ENCODE measurements around the gene ATG4C. TPM values are rescaled to one million over a fixed set of nuclear protein-coding genes. Genes with fewer than 3 reads are reported as not detected.

ATG4C gene
- total RNA-seq, 1 experiment from 2014 or later: 13.1 TPM

DNA sequence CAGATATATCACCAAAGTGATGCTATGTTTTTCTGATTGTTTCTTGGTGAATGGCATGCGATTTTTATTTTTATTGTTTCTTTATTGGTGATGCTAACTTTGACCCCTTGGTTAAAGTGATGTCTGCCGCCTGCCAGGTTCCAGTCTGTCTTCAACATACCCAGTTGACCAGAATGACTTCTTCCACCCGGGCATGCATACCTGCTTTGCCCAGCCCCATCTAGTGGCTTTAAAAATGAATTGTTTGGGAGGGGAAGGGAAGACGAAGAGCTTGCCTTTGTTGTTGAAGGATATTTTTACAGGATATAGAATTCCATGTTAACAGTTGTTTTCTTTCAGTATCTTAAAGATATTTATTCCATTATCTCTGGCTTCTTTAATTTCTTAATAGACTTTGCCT, 65.1 kb downstream of the ATG4C start:
- Histone ChIP-seq H3K9ac (ENCODE audit: extremely low read depth, insufficient read length, low read length) (no peak overlapping the region), H3K23me2 (ENCODE audit: insufficient read length, low read depth, low read length, poor library complexity, severe bottlenecking) (no peaks in the 10 kb centered on the region), H4K20me1 (ENCODE audit: control insufficient read depth, insufficient read depth, insufficient read length) (no peaks in the 10 kb centered on the region), H3K9me3 (ENCODE audit: control insufficient read depth, low read depth, low read length) (no peaks in the 10 kb centered on the region), H3K23ac (ENCODE audit: insufficient read length, low read depth, low read length) (no peak overlapping the region), H3T11ph (ENCODE audit: low read length) (no peak overlapping the region), H2AK5ac (ENCODE audit: insufficient read length, low read length) (no peak overlapping the region), H4K8ac (replicated peaks; ENCODE audit: insufficient read length, low read depth, low read length) (no peak overlapping the region), H3K4ac (ENCODE audit: low read depth, low read length) (no peak overlapping the region), H4K5ac (ENCODE audit: insufficient read length, low read depth, low read length) (no peak overlapping the region), H2BK20ac (ENCODE audit: low read depth, low read length, poor library complexity, severe bottlenecking) (no peak overlapping the region), H3K79me1 (ENCODE audit: insufficient read depth, low read depth, low read length, poor library complexity, severe bottlenecking) (no peaks in the 10 kb centered on the region), H3K4me2 (ENCODE audit: insufficient read depth, insufficient read length, low read length) (no peak overlapping the region), H2BK12ac (ENCODE audit: insufficient read length, low read depth, low read length) (no peak overlapping the region), H2BK15ac (ENCODE audit: low read depth, low read length) (no peak overlapping the region), H3K27me3 (ENCODE audit: insufficient read depth, low read length) (no peaks in the 10 kb centered on the region), H2BK120ac (ENCODE audit: low read depth, low read length, poor library complexity, severe bottlenecking) (no peak overlapping the region), H3K56ac (ENCODE audit: insufficient read length, low read depth, low read length) (no peak overlapping the region), H2AFZ (ENCODE audit: low read length) (no peak overlapping the region), H3K79me2 (ENCODE audit: insufficient read depth, low read length) (no peaks in the 10 kb centered on the region), H3K4me1 (ENCODE audit: insufficient read depth, low read length) (no peaks in the 10 kb centered on the region), H3K14ac (ENCODE audit: insufficient read depth, low read length) (no peak overlapping the region), H4K91ac (ENCODE audit: insufficient read length, low read depth, low read length) (no peak overlapping the region), H2BK5ac (ENCODE audit: insufficient read length, low read length) (no peak overlapping the region), H3K18ac (ENCODE audit: insufficient read length, low read depth, low read length) (no peak overlapping the region), H3K27ac (ENCODE audit: insufficient read length, low read depth, low read length) (no peak overlapping the region)
- Mint-ChIP-seq H3K9me3 (no peaks in the 10 kb centered on the region), H3K36me3 (ENCODE audit: insufficient read depth in 1 of 3, low read depth in 3 of 3) (no peaks in the 10 kb centered on the region), H3K4me3 (no peak overlapping the region), H3K27me3 (ENCODE audit: low read depth) (no peaks in the 10 kb centered on the region), H3K27ac (peak overlapping the region in 1 of 3 experiments; percentile 38; a peak in 1 of 7 replicates), H3K4me1 (no peaks in the 10 kb centered on the region)
- TF ChIP-seq CTCF (conservative IDR thresholded peaks at IDR 0.05): peak; percentile 59
- no CpG with 5 or more reads among the region's 4 CpGs for WGBS (ENCODE audit: extremely low coverage, insufficient read length, low lambda C conversion rate)
- DNase-seq: no peak

All from H9 (cell line).